ENCODE data around the gene ARL16.

GRCh38 chr17:81716674-81716996, 33.0 kb upstream of the ARL16 start:
- TF ChIP-seq CTCF (IDR thresholded peaks at IDR 0.05) (no peak), POLR2A (IDR thresholded peaks at IDR 0.05) (no peak)
